Neural crest cell (in vitro differentiated cells): ENCODE results near the gene UBTD1. TPM values are rescaled to one million over a fixed set of nuclear protein-coding genes. Genes with fewer than 3 reads are reported as not detected.

Source experiments
- DNase-seq: peaks from one replicate; pipeline ENCODE4 v3.0.0; 2021; ENCODE audit warnings: low read depth, mixed read lengths, low spot score
- H3K27ac Mint-ChIP-seq: one replicate; pipeline ENCODE4 v1.8.0; 2021; ENCODE audit warnings: mild to moderate bottlenecking, mixed read lengths; ENCODE audit not compliant: unreplicated experiment
- H3K27me3 Mint-ChIP-seq: 2 replicates; pipeline ENCODE4 v1.8.0; 2021; ENCODE audit warnings: low read depth, mild to moderate bottlenecking, mixed read lengths
- H3K36me3 Mint-ChIP-seq: 2 replicates; pipeline ENCODE4 v1.8.0; 2021; ENCODE audit warnings: low read depth, mild to moderate bottlenecking, mixed read lengths
- H3K4me1 Mint-ChIP-seq: 2 replicates; pipeline ENCODE4 v1.8.0; 2021; ENCODE audit warnings: mixed read lengths
- H3K4me3 Mint-ChIP-seq: one replicate; pipeline ENCODE4 v1.8.0; 2021; ENCODE audit warnings: mild to moderate bottlenecking, mixed read lengths
- H3K9me3 Mint-ChIP-seq: 2 replicates; pipeline ENCODE4 v1.8.0; 2021; ENCODE audit warnings: mixed read lengths
- CTCF ChIP-seq: fragments of 200-600 bp; sonication (generic); conservative IDR thresholded peaks from 2 replicates; pipeline ENCODE4 v1.5.0; 2021; ENCODE audit warnings: antibody characterized with exemption, mild to moderate bottlenecking
- total RNA-seq: library from RNA; stranded (reverse); gene quantifications from 2 replicates; pipeline ENCODE4 v1.2.1, GENCODE V29; 2021

The UBTD1 gene
- total RNA-seq, 1 donor from 2014 or later: 8.7 TPM

- no peaks in the 10 kb centered on the region for H3K27me3 Mint-ChIP-seq
These were observed 10.5 kb downstream of the UBTD1 start for GRCh38 chr10:97509120-97509680.

GRCh38 chr10:97510686-97511085 lies 12.0 kb downstream of the UBTD1 start:
- H3K9me3 Mint-ChIP-seq: no peaks in the 10 kb centered on the region
- H3K4me3 Mint-ChIP-seq: no peak overlapping the region
- H3K27ac Mint-ChIP-seq: no peak overlapping the region
- no peak for DNase-seq
- H3K4me1 Mint-ChIP-seq: peaks cover 8% of the 10 kb centered on the region
- H3K36me3 Mint-ChIP-seq: no peaks in the 10 kb centered on the region
- TF ChIP-seq CTCF: no peak
- H3K27me3 Mint-ChIP-seq: no peaks in the 10 kb centered on the region

More at GRCh38 chr10:97509120-97509680, 10.5 kb downstream of the UBTD1 start:
- no peak for TF ChIP-seq CTCF
- Mint-ChIP-seq H3K27ac (no peak overlapping the region), H3K4me3 (no peak overlapping the region), H3K36me3 (no peaks in the 10 kb centered on the region), H3K4me1 (no peaks in the 10 kb centered on the region), H3K9me3 (no peaks in the 10 kb centered on the region)
- no peak for DNase-seq

GRCh38 chr10:97511711-97512440 lies 13.2 kb downstream of the UBTD1 start:
- Mint-ChIP-seq H3K36me3 (no peaks in the 10 kb centered on the region), H3K9me3 (no peaks in the 10 kb centered on the region), H3K4me3 (no peak overlapping the region), H3K27ac (no peak overlapping the region), H3K27me3 (no peaks in the 10 kb centered on the region), H3K4me1 (peaks cover 8% of the 10 kb centered on the region)
- no peak for TF ChIP-seq CTCF
- no peak for DNase-seq

GRCh38 chr10:97512993-97513392 lies 14.3 kb downstream of the UBTD1 start:
- H3K36me3 Mint-ChIP-seq: no peaks in the 10 kb centered on the region
- no peaks in the 10 kb centered on the region for H3K27me3 Mint-ChIP-seq
- DNase-seq: no peak
- H3K4me1 Mint-ChIP-seq: peaks cover 8% of the 10 kb centered on the region
- H3K4me3 Mint-ChIP-seq: no peak overlapping the region
- no peaks in the 10 kb centered on the region for H3K9me3 Mint-ChIP-seq
- no peak overlapping the region for H3K27ac Mint-ChIP-seq
- TF ChIP-seq CTCF: no peak

GRCh38 chr10:97514344-97514743 lies 15.6 kb downstream of the UBTD1 start:
- Mint-ChIP-seq H3K9me3 (no peaks in the 10 kb centered on the region), H3K4me1 (peaks cover 20% of the 10 kb centered on the region), H3K4me3 (no peak overlapping the region), H3K27ac (no peak overlapping the region), H3K27me3 (no peaks in the 10 kb centered on the region), H3K36me3 (no peaks in the 10 kb centered on the region)
- DNase-seq: no peak
- no peak for TF ChIP-seq CTCF
